ENCODE results near the gene SLC6A15. TPM values are rescaled to one million over a fixed set of nuclear protein-coding genes. Genes with fewer than 3 reads are reported as not detected.

SLC6A15 gene
- 0.40 TPM for polyA plus RNA-seq (2013, experiment 1 of 2; ENCODE audit: insufficient read length)
- polyA plus RNA-seq (2013, experiment 2 of 2; ENCODE audit: insufficient read length): 0.49 TPM

- DNase-seq: peak; percentile 44
Measured at GRCh38 chr12:84912198-84913128, at the start of gene SLC6A15. TSS of gene SLC6A15 (minus strand) at chr12:84912799. CDS start at chr12:84892120, 20,679 bp downstream.

DNA sequence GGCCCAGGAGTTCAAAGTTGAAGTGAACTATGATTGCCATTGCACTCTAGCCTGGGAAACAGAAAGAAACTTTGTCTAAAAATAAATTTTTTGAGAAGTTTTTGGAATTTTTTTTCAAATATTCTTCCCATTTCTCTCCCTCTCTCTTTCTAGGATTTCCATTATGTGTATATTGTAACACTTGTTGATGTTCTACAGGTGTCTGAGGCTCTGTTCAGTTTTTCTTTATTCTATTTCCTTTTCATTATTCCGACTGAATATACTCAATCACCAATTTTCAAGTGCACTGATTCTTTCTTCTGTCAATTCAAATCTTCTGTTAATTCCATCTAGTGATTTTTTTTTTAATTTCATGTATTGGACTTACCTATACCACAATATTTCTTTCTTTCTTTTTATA lies 48.3 kb upstream of the SLC6A15 start:
- no peak for DNase-seq

DNA sequence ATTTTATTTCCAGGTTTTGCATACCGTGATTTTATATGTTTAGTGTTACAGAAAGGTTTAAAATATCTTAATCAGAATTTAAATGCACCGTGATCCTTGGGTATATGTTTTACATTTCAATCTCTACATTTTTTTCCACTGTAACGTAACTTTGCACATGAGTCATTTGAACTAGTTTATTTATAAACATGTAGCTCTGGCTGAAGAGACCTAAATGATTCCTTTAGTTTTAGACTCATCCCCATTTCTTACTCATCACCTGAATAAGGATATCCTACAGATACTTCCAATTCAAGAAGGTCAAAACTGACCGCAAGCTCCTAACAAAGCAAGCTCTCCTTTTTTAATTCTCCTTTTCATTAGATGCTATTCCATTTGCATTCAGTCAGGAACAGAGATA lies 42.7 kb upstream of the SLC6A15 start:
- DNase-seq: no peak

- DNase-seq: no peak
Measured at GRCh38 chr12:84954415-84954814, 41.8 kb upstream of the SLC6A15 start.

DNA sequence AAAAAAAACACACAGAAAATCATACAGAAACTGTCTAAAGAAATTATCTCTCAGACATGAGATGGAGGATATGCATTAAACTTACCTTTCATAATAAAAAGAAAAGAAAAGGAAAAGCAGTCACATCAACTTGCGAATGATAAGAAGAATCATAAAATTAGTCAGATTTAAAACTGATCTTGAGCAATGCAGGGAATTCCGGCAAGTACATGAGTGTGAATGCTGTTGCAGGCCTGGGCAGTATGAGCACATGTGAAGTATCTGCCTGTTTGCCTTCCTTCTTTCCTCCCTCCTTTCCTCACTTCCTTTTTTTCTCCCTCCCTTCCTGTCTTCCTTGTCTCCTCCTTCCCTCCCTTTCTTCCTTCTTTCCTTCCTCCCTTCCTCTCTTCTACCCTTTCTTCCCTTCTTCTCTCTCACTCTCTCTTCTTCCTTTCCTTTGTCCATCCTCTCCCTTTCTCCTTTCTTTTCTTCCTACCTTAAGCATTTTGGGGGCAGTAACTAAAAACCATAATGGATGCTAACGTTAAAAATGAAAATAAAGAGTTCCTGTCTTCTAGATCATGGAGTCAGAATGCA lies 38.5 kb upstream of the SLC6A15 start:
- DNase-seq: no peak

DNA sequence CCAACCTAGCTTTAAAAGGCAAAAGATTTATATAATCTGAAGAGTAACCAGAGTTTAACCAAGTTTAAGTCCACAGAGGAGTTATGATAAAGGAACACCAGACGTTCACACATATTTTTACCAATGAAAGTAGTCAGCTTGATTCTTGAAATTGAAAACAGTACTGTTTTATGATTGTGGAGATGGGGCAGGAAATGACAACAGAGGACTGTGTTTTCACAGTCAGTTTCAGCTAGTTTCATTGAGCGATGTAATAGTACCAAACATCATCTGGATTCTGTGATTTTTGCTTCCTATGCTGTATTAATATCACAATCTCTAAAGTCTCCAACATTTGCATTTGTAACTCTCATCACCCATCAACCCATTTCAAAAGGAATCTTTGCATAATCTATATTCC lies 34.2 kb upstream of the SLC6A15 start:
- no peak for DNase-seq

DNA sequence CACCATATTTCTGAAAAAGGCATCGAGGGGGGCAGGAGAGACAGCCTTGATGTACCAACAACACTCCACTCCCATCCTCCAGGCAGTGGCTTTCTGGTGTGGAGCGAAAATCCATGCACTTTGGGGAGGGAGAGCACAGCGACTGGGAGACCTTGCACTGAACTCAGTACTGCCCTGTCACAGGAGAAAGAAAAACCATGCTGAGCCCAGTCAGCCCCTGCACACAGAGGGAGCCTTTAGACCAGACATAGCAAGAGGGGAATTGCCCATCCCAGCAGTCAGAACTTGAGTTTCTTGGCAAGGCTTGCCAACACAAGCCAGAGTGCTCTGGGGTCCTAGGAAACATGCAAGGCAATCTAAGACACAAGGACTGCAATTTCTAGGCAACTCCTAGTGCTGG lies 24.8 kb upstream of the SLC6A15 start:
- DNase-seq: no peak

DNA sequence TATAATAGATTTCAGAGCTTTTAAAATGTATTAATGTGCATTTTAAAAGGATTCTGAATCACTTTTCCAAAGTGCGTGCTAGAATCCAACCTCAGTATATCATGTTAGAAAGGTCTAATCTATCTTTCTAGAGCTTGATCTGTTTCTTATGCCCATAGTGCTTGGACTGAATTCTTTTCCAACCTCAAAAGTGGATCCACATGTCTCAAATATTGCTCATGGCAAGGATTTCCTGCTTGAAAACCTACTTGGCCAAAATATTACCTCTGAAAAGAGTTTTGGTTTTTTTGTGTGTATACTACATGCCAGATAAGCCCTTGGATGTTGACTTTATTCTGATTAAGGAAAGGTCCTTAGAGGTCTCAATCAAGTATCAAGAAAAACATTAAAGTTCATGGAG lies 16.9 kb upstream of the SLC6A15 start:
- no peak for DNase-seq

GRCh38 chr12:84924981-84925380 lies 12.4 kb upstream of the SLC6A15 start:
- DNase-seq: peak; percentile 4

DNA sequence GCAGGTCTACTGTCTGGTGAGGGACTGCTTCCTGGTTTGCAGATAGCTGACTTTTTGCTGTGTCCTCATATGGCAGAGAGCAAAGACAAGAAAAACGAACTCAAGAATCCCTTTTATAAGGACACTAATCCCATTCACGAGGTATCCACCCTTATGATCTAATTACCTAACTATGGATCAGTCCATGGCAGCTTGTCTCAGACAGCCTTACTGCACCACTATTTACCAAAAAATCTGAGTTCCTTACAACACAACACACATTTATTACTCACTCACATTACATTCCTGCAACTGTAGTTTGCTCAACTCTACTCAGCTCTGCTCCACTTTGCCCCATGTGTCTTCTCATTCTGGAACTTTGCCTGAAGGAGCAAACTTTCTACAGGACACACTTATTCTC lies 10.1 kb upstream of the SLC6A15 start:
- DNase-seq: peak; percentile 7

DNA sequence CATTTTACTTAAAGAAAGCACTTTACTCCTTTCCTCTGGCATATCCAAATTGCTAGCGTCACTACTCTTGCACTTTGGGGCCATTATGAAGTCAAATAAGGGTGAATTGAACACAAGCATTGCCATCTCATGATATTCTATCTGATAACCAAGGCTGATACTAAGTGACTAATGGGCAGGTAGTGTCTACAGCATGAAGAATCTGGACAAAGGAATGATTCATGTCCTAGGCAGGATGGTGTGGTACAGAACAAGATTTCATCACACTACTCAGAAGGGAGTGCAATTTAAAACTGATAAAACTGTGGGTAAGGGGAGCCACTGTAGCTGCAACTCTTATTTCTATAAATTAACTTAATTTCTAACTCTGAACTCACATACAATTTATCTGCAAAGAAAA lies 7.7 kb upstream of the SLC6A15 start:
- DNase-seq: no peak

DNA sequence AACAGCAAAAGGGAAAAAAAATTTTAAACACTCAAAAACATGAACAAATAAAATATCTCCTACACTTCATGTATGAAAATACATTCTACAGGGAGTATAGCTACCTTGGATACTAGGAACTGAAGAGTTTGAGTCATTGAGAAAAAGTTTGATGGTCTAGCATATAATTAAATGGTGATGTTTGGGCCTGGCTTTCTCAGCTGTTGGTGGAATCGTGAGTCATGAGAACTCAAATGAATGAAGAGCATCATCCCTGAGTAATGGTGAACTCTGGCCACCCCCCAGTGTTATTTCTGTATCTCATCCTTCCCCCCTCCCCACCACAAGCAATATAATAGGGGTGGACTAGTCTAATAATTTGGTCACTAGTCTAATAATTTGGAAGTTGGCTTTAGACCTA lies 6.7 kb upstream of the SLC6A15 start:
- peak; percentile 32 for DNase-seq

DNA sequence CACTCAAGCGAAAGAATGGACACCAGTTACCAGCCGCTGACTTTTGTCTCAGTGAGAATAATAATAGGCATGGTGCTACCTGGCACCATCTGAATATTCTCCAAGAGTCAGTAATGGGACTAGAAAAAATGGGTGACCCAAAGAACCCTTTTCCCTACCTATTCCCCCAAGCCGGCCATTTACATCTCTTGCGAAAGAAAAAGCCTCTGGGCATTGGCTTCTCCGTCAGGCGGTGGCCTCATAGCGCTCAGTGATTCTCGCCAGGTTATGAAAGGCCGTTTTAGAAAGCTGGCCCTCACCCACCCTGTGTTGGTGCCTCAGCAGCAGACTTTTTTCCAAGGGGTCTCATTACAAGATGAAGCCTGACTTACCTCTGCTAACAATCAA lies 523 bp upstream of the SLC6A15 start:
- DNase-seq: no peak

- peak; percentile 63 for DNase-seq
Measured at GRCh38 chr12:84911271-84912197, 1.1 kb downstream of the SLC6A15 start.

DNA sequence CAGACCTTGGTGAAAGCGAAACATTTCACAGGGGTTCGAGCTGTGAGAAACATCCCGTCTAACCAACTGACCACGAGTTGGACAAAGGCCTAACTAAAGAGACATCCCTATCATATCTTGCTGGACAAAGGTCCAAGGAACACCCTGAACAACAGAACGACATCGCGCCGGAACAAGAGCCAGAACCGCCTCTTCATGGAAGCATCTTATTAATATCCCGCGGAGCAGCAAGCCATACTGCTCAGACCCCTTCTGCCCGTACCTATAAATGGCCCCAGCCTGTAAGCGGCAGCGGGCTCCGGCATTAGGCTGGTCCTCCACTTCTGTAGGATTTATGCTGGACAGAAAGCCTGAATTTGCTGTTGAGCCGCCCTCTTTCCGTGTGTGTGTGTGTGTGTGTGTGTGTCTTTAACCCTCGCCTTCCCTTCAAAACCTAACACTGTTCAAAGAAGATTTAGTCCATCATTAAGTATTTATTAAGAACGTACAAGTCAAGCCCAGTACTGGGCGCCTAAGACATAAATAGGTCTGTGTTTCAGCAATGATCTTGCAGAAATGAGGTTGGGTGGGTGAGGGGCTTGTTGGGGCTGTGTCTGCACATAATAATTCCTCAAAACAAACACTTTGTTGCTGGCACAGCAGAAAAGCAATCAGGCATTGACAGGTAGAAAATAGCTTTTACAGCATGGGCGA lies 1.9 kb downstream of the SLC6A15 start:
- DNase-seq: no peak

DNA sequence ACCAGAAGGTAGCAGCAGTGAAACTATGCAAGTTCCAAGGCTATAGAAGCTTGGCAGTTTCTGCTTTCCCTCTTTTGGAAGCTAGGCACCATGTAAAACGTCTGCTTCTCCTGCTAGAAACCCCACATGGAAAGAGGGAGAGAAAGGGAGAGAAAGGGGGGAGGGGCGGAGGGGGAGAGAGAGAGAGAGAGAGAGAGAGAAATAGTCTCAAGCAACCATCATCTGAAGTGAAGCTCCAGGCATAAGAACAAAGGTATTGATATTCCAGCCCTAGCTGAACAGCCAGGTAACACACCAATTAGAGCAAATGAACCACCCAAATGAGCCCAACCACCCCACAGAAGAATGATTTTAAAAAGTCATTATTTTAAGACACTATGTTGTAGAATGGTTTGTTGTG lies 8.5 kb downstream of the SLC6A15 start:
- no peak for DNase-seq

DNA sequence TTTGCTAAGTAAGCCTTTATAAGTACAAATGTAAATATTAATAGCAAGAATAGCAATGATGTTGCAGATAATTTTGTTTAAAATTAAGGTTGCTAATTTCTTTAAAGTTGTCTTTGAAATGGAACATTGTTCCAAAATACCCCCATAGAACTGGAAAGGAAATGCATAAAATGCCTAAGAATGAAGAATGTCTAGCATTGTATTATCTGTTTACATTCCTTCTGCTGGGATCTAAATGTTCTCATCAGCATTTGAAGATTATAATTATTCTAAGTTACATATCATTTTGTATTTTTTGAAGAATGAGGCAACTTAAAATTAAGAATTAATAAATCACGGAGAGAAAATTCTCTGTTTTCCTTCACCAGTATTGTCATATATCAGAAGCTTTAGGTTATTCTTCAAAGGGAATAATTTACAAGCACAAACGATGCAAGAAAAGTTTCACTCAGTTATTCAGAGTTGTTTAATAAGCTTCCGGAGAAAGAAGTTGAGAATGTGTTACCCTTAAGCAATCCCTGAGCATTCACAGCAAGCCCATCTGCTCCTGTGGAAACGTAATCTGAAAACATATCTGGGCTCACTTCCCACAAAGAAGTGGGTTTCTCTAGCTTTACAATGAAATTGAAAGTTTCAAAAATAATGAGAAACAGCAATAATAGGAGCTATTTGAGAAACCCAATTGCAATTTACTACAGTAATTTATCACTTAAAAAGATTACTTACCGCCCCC lies 21.3 kb downstream of the SLC6A15 start:
- DNase-seq: peak; percentile 2

GRCh38 chr12:84889818-84890217 lies 22.8 kb downstream of the SLC6A15 start:
- DNase-seq: no peak

DNA sequence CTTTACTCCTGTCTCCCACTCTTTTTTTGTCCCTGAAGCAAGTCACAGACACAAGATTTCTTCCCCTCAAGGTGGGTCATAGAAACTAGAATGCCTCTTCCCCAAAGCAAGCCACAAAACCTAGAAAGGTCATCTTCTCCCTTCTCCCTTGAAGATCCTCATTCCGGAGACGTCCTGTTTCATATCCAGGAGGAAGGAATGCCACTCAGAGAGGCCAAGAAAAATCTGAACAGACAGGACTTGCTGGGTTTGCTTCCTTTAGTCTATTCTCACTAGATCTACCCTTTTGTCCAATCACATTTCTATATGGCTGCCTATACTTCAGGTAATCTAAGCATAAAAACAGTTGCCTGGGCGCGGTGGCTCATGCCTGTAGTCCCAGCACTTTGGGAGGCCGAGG lies 23.7 kb downstream of the SLC6A15 start:
- no peak for DNase-seq

GRCh38 chr12:84877340-84877739 lies 35.3 kb downstream of the SLC6A15 start:
- no peak for DNase-seq

- DNase-seq: no peak
Measured at GRCh38 chr12:84875241-84875640, 37.4 kb downstream of the SLC6A15 start.

GRCh38 chr12:84874825-84875139 lies 37.8 kb downstream of the SLC6A15 start:
- no peak for DNase-seq

Data from fibroblast of skin of back (primary cell).